Measurements from ENCODE around the gene GPR141.

The GPR141 gene

DNA sequence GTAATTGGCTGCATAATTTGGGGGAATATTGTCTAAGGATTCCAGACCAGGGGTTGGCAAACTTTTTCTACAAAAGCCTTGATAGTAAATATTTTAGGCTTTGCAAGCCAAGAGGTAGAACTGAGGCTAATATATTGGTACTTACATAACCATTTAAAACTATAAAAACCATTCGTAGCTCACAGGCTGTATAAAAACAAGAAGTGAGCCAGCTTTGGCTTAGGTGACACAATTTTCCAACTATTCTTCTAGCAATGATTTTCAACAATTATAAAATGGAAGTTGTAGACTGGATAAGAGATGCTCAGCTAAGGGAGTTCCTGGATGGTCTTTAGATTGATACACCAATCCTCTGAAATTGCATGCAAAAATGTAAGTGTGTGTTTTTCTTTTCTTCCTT, 1.4 kb downstream of the GPR141 start:
- no peak overlapping the region for H3K4me3 ChIP-seq (ENCODE audit: control insufficient read depth, low read depth, low read length)
- TF ChIP-seq, protein P1, sequence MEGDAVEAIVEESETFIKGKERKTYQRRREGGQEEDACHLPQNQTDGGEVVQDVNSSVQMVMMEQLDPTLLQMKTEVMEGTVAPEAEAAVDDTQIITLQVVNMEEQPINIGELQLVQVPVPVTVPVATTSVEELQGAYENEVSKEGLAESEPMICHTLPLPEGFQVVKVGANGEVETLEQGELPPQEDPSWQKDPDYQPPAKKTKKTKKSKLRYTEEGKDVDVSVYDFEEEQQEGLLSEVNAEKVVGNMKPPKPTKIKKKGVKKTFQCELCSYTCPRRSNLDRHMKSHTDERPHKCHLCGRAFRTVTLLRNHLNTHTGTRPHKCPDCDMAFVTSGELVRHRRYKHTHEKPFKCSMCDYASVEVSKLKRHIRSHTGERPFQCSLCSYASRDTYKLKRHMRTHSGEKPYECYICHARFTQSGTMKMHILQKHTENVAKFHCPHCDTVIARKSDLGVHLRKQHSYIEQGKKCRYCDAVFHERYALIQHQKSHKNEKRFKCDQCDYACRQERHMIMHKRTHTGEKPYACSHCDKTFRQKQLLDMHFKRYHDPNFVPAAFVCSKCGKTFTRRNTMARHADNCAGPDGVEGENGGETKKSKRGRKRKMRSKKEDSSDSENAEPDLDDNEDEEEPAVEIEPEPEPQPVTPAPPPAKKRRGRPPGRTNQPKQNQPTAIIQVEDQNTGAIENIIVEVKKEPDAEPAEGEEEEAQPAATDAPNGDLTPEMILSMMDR (conservative IDR thresholded peaks at IDR 0.05; ENCODE audit: control insufficient read depth, insufficient read depth, low read depth, low read length) = no peak

DNA sequence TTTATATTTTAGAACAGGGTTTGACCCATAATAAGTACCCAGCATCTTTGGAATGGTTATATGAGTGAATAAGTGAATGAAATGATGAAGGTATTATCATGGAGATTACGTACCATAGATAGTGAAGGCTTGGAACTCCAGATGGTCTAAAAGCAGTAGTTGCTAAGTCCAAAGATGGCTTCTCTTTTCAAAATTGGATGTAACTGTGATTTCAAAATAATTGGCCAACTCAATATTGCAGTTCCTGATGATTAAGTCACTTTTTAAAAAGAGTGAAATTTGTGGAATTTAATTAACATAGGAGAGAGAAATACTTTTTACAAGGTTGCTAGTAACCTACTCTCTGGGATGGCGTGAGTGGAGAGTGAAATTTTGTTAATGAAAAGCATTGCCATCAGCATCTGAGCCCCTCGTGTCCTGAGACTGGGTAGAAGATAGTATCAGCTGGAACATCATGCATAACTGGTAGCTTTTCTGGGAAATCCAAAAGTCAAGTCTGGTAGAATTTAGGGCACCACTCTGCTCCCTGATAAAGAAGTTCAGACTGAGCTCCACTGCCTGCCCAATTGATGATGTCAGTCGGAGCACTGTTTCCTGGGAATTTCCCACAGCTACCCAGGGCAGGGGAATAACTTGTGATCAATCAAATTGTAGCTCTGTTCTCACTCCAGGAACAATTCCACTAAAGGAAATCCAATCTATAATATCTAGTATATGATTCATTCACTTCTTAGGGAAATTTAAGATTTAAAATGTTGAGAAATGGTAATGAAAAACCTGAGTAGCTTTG, 3.2 kb downstream of the GPR141 start:
- no peak overlapping the region for H3K4me3 ChIP-seq (ENCODE audit: control insufficient read depth, low read depth, low read length)
- DNase-seq (ENCODE audit: low read depth) = no peak
- TF ChIP-seq, protein P1 (conservative IDR thresholded peaks at IDR 0.05; ENCODE audit: control insufficient read depth, insufficient read depth, low read depth, low read length) = no peak

More for the DNA sequence above, 1.4 kb downstream of the GPR141 start:
- DNase-seq (ENCODE audit: low read depth) = no peak

DNA sequence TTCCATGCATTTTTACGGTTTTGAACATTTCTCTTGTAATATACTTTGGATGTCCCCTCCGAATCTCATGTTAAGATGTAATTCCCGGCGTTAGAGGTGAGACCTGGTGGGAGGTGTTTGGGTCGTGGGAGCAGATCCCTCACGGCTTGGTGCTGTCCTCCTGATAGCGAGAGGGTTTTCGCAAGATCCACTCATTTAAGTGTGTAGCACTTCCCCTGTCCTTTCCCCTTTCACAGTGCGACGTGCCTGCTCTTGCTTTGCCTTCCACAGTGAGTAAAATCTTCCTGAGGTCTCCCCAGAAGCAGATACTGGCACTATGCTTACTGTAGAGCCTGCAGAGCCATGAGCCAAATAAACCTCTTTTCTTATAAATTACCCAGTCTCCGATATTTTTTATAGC, 6.6 kb downstream of the GPR141 start:
- H3K4me3 ChIP-seq (ENCODE audit: control insufficient read depth, low read depth, low read length) = no peak overlapping the region
- no peak for DNase-seq (ENCODE audit: low read depth)
- TF ChIP-seq, protein P1 (conservative IDR thresholded peaks at IDR 0.05; ENCODE audit: control insufficient read depth, insufficient read depth, low read depth, low read length) = no peak

DNA sequence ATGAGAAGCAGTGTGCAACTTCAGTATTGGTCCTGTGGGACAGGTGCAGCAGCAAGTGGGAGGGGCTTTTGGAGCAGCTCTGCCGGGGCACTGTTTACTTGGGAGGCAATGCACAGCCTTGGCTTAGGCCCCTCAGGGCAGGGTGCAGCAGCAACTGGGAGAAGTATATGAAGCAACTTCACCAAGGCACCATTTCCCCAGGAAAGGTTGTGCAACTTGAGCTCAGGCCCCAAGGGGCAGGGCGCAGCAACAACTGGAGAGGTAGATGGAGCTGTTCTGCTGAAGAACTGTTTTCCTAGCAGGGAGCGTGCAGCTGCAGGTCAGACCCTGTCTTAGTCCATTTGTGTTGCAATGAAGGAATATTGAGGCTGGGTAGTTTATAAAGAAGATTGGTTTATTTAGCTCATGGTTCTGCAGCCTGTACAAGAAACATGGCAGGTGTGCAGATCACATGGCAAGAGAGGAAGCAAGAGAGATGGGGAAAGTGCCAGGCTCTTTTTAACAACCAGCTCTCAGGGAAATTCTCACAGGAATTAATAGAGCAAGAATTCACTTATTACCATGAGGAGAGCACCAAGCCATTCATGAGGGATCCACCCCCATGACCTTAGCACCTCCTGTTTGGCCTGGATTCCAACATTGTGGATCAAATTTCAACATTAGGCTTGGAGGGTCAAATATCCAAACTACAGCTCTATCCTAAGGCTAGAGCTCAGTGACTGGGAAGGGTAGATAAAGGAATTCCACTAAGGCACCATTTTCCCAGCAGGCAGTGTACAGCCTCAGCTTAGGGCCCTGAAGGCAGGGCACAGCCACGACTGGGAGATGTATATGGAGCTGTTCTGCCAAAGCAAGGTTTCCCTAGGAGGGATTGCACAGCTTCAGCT, 10.9 kb downstream of the GPR141 start:
- H3K4me3 ChIP-seq (ENCODE audit: control insufficient read depth, low read depth, low read length) = no peak overlapping the region
- TF ChIP-seq, protein P1 (conservative IDR thresholded peaks at IDR 0.05; ENCODE audit: control insufficient read depth, insufficient read depth, low read depth, low read length) = no peak
- DNase-seq (ENCODE audit: low read depth) = no peak

DNA sequence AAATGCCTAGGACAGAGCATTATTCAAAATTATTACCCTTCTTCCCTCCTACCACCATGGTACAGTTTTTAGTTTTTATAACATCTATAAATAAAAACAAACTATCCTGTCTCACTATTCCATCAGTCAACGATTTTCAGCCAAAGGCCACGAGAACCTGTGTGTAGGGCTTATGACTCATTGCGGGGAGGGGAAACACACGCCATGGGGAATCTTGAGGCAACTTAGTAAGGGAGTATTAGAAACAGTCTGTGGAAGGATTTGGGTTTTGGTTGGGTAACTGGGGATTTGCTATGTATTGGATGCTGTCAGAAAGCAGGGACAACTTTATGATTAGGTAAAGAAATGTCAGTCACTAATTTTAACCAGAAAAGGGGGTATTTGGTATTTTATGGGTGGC, 14.7 kb downstream of the GPR141 start:
- TF ChIP-seq, protein P1 (conservative IDR thresholded peaks at IDR 0.05; ENCODE audit: control insufficient read depth, insufficient read depth, low read depth, low read length) = no peak
- H3K4me3 ChIP-seq (ENCODE audit: control insufficient read depth, low read depth, low read length) = no peak overlapping the region
- DNase-seq (ENCODE audit: low read depth) = no peak

DNA sequence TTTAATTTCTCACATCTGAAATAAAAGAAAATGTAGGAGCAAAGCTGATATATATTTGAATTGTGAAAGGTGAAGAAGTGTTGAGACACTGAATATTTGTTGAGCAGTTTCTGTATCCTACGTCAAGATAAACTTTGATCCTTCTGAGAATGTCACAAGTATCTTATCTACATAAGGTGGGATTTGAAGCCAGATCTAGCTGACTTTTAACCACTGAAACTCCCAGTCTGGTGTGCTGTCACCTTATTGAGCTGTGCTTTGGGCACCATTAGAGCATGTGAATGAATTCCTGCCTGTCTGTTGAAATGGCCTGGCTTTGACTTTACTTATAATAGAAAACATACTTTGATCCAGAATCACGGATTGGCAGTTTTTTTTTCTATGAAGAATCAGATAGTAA, 15.2 kb downstream of the GPR141 start:
- no peak overlapping the region for H3K4me3 ChIP-seq (ENCODE audit: control insufficient read depth, low read depth, low read length)
- TF ChIP-seq, protein P1 (conservative IDR thresholded peaks at IDR 0.05; ENCODE audit: control insufficient read depth, insufficient read depth, low read depth, low read length) = no peak
- no peak for DNase-seq (ENCODE audit: low read depth)
